HEK293 (cell line): ENCODE results near the gene NECTIN2.
A peak's percentile ranks its signal among the peaks of the same experiment; 100 is the strongest.

Source experiments
- EGR2 ChIP-seq: fragments of 450-650 bp; formaldehyde crosslinking; IDR thresholded peaks from 2 replicates; pipeline ENCODE4 v1.5.1; 2016; ENCODE audit warnings: low read depth, missing biosample characterization, missing genetic modification characterization
- GLI2 ChIP-seq: fragments of 450-650 bp; formaldehyde crosslinking; IDR thresholded peaks from 2 replicates; pipeline ENCODE4; 2017; ENCODE audit warnings: missing biosample characterization, missing genetic modification characterization, low read depth, borderline replicate concordance
- HOXA7 ChIP-seq: sonication (generic); formaldehyde crosslinking; IDR thresholded peaks from 2 replicates; pipeline ENCODE4 v1.8.1; 2022; ENCODE audit warnings: missing genetic modification reagents, borderline replicate concordance
- MEIS1 ChIP-seq: sonication (generic); formaldehyde crosslinking; IDR thresholded peaks from 2 replicates; pipeline ENCODE4 v1.8.1; 2022; ENCODE audit warnings: missing genetic modification reagents, mild to moderate bottlenecking, borderline replicate concordance
- MZF1 ChIP-seq: fragments of 450-650 bp; formaldehyde crosslinking; IDR thresholded peaks from 2 replicates; pipeline ENCODE4 v1.5.1; 2017; ENCODE audit warnings: missing biosample characterization, missing genetic modification characterization, borderline replicate concordance
- OVOL3 ChIP-seq: fragments of 450-650 bp; formaldehyde crosslinking; IDR thresholded peaks from 2 replicates; pipeline ENCODE4 v1.5.1; 2016; ENCODE audit warnings: missing biosample characterization, missing genetic modification characterization
- SALL2 ChIP-seq: fragments of 450-650 bp; formaldehyde crosslinking; IDR thresholded peaks from 2 replicates; pipeline ENCODE4 v1.5.0; 2017; ENCODE audit warnings: missing biosample characterization, mild to moderate bottlenecking, missing genetic modification characterization, borderline replicate concordance
- SP2 ChIP-seq: fragments of 450-650 bp; formaldehyde crosslinking; IDR thresholded peaks from 2 replicates; pipeline ENCODE4 v1.5.1; 2016; ENCODE audit warnings: missing biosample characterization, missing genetic modification characterization
- ZBTB11 ChIP-seq: fragments of 450-650 bp; formaldehyde crosslinking; conservative IDR thresholded peaks from 2 replicates; pipeline ENCODE4 v1.5.1; 2016; ENCODE audit warnings: low read depth, missing biosample characterization, missing genetic modification characterization
- ZBTB20 ChIP-seq: fragments of 450-650 bp; formaldehyde crosslinking; IDR thresholded peaks from 2 replicates; pipeline ENCODE4 v1.5.1; 2016; ENCODE audit warnings: missing biosample characterization, missing genetic modification characterization
- ZBTB26 ChIP-seq: fragments of 450-650 bp; formaldehyde crosslinking; optimal IDR thresholded peaks from 2 replicates; pipeline ENCODE3; 2016; ENCODE audit warnings: missing biosample characterization, mild to moderate bottlenecking, missing genetic modification characterization
- ZFHX2 ChIP-seq: fragments of 450-650 bp; formaldehyde crosslinking; conservative IDR thresholded peaks from 2 replicates; pipeline ENCODE4 v1.5.1; 2016; ENCODE audit warnings: missing biosample characterization, missing genetic modification characterization
- ZNF211 ChIP-seq: fragments of 450-650 bp; formaldehyde crosslinking; IDR thresholded peaks from 2 replicates; pipeline ENCODE4 v1.5.1; 2016; ENCODE audit warnings: low read depth, missing biosample characterization, missing genetic modification characterization
- ZNF24 ChIP-seq: fragments of 450-650 bp; formaldehyde crosslinking; IDR thresholded peaks from 2 replicates; pipeline ENCODE4 v1.5.1; 2016; ENCODE audit warnings: missing biosample characterization, missing genetic modification characterization
- ZNF248 ChIP-seq: fragments of 450-650 bp; formaldehyde crosslinking; IDR thresholded peaks from 2 replicates; pipeline ENCODE4 v1.5.1; 2017; ENCODE audit warnings: missing biosample characterization, missing genetic modification characterization
- ZNF311 ChIP-seq: fragments of 450-650 bp; formaldehyde crosslinking; IDR thresholded peaks from 2 replicates; pipeline ENCODE4 v1.5.1; 2017; ENCODE audit warnings: missing biosample characterization, missing genetic modification characterization, borderline replicate concordance
- ZNF341 ChIP-seq: fragments of 450-650 bp; formaldehyde crosslinking; IDR thresholded peaks from 2 replicates; pipeline ENCODE4; 2016; ENCODE audit warnings: low read depth, missing biosample characterization, missing genetic modification characterization
- ZNF350 ChIP-seq: fragments of 450-650 bp; formaldehyde crosslinking; IDR thresholded peaks from 2 replicates; pipeline ENCODE4 v1.5.0; 2017; ENCODE audit warnings: missing biosample characterization, mild to moderate bottlenecking, missing genetic modification characterization
- ZNF354C ChIP-seq: fragments of 450-650 bp; formaldehyde crosslinking; IDR thresholded peaks from 2 replicates; pipeline ENCODE4 v1.5.1; 2016; ENCODE audit warnings: missing biosample characterization, missing genetic modification characterization, low read depth, borderline replicate concordance
- ZNF362 ChIP-seq: fragments of 450-650 bp; formaldehyde crosslinking; IDR thresholded peaks from 2 replicates; pipeline ENCODE4 v1.5.1; 2016; ENCODE audit warnings: missing biosample characterization, missing genetic modification characterization
- ZNF433 ChIP-seq: fragments of 450-650 bp; formaldehyde crosslinking; IDR thresholded peaks from 2 replicates; pipeline ENCODE4 v1.5.1; 2016; ENCODE audit warnings: missing biosample characterization, missing genetic modification characterization, low read depth
- ZNF449 ChIP-seq: fragments of 450-650 bp; formaldehyde crosslinking; IDR thresholded peaks from 2 replicates; pipeline ENCODE4 v1.5.1; 2017; ENCODE audit warnings: missing biosample characterization, mild to moderate bottlenecking, missing genetic modification characterization, moderate library complexity
- ZNF514 ChIP-seq: fragments of 450-650 bp; formaldehyde crosslinking; IDR thresholded peaks from 2 replicates; pipeline ENCODE4 v1.5.1; 2016; ENCODE audit warnings: missing biosample characterization, missing genetic modification characterization
- ZNF544 ChIP-seq: fragments of 450-650 bp; formaldehyde crosslinking; IDR thresholded peaks from 2 replicates; pipeline ENCODE4 v1.5.0; 2017; ENCODE audit warnings: missing biosample characterization, missing genetic modification characterization
- ZNF558 ChIP-seq: fragments of 450-650 bp; formaldehyde crosslinking; IDR thresholded peaks from 2 replicates; pipeline ENCODE4 v1.5.1; 2016; ENCODE audit warnings: missing biosample characterization, missing genetic modification characterization
- ZNF580 ChIP-seq: fragments of 450-650 bp; formaldehyde crosslinking; IDR thresholded peaks from 2 replicates; pipeline ENCODE4 v1.5.1; 2016; ENCODE audit warnings: missing biosample characterization, missing genetic modification characterization
- ZNF600 ChIP-seq: fragments of 450-650 bp; formaldehyde crosslinking; IDR thresholded peaks from 2 replicates; pipeline ENCODE4 v1.5.1; 2016; ENCODE audit warnings: missing biosample characterization, missing genetic modification characterization
- ZNF624 ChIP-seq: fragments of 450-650 bp; formaldehyde crosslinking; IDR thresholded peaks from 2 replicates; pipeline ENCODE4 v1.5.1; 2017; ENCODE audit warnings: missing biosample characterization, missing genetic modification characterization
- ZNF645 ChIP-seq: fragments of 450-650 bp; formaldehyde crosslinking; IDR thresholded peaks from 2 replicates; pipeline ENCODE4; 2016; ENCODE audit warnings: missing biosample characterization, missing genetic modification characterization
- ZNF670 ChIP-seq: fragments of 450-650 bp; formaldehyde crosslinking; IDR thresholded peaks from 2 replicates; pipeline ENCODE4 v1.5.1; 2016; ENCODE audit warnings: missing biosample characterization, missing genetic modification characterization, low read depth
- ZNF785 ChIP-seq: fragments of 450-650 bp; formaldehyde crosslinking; IDR thresholded peaks from 2 replicates; pipeline ENCODE4 v1.5.1; 2016; ENCODE audit warnings: missing biosample characterization, missing genetic modification characterization
- ZSCAN23 ChIP-seq: fragments of 450-650 bp; formaldehyde crosslinking; IDR thresholded peaks from 2 replicates; pipeline ENCODE4 v1.5.1; 2016; ENCODE audit warnings: missing biosample characterization, missing genetic modification characterization

Gene NECTIN2

GRCh38 chr19:44845612-44846454 is at the start of gene NECTIN2 (continued):
- TF ChIP-seq ZBTB11 (tag by site-specific recombination) (peak; percentile 48), ZNF670 (tag by site-specific recombination) (no peak), ZNF514 (tag by site-specific recombination) (no peak), OVOL3 (tag by site-specific recombination) (no peak), ZNF24 (tag by site-specific recombination) (peak; percentile 69; the same call in 1 of the 2 replicates), ZNF211 (no peak), ZFHX2 (tag by site-specific recombination) (peak; percentile 52), ZNF341 (tag by site-specific recombination) (peak; percentile 74), ZNF350 (no peak), ZNF248 (tag by site-specific recombination) (no peak), ZNF785 (tag by site-specific recombination) (peak; percentile 62), ZNF354C (tag by site-specific recombination) (no peak), ZNF624 (tag by site-specific recombination) (no peak), ZNF433 (tag by site-specific recombination) (no peak), ZNF600 (tag by site-specific recombination) (peak; percentile 38), ZBTB26 (tag by site-specific recombination) (peak; percentile 3), ZSCAN23 (tag by site-specific recombination) (no peak), SP2 (tag by site-specific recombination) (peak; percentile 83), MEIS1 (CRISPR knock-in tag) (no peak), ZNF311 (tag by site-specific recombination) (no peak), SALL2 (tag by site-specific recombination) (no peak), ZNF558 (no peak), MZF1 (tag by site-specific recombination) (no peak), ZNF362 (tag by site-specific recombination) (no peak), HOXA7 (CRISPR knock-in tag) (no peak), ZNF580 (0 out of 2 replicates have a peak, but pooled peaks have one; percentile 10), ZNF449 (tag by site-specific recombination) (no peak), GLI2 (tag by site-specific recombination) (no peak), ZBTB20 (tag by site-specific recombination) (no peak; the same call in 1 of the 2 replicates), ZNF645 (tag by site-specific recombination) (no peak), EGR2 (no peak), ZNF544 (no peak)
